ENCODE measurements around the gene MRPS5. TPM values are rescaled to one million over a fixed set of nuclear protein-coding genes. Genes with fewer than 3 reads are reported as not detected.
"Not testable (repeated sequence)": the region's sequence is repeated elsewhere in the genome, so short reads cannot be mapped to it uniquely, and the experiment has no call there.

Gene MRPS5
- 103 and 109 TPM in 2 replicates for total RNA-seq (2014; rRNA removed; shearing (Covaris generic))

GRCh38 chr2:95121407-95122196 lies at the start of gene MRPS5:
Gene MRPS5, minus strand, starts transcription at chr2:95121808. Its CDS starts 17 bp downstream, at chr2:95121791.
- DNase-seq (ENCODE audit: low spot score): peak; percentile 76

- DNase-seq (ENCODE audit: low spot score): no peak
Observed at GRCh38 chr2:95166065-95166763, 44.6 kb upstream of the MRPS5 start.

DNA sequence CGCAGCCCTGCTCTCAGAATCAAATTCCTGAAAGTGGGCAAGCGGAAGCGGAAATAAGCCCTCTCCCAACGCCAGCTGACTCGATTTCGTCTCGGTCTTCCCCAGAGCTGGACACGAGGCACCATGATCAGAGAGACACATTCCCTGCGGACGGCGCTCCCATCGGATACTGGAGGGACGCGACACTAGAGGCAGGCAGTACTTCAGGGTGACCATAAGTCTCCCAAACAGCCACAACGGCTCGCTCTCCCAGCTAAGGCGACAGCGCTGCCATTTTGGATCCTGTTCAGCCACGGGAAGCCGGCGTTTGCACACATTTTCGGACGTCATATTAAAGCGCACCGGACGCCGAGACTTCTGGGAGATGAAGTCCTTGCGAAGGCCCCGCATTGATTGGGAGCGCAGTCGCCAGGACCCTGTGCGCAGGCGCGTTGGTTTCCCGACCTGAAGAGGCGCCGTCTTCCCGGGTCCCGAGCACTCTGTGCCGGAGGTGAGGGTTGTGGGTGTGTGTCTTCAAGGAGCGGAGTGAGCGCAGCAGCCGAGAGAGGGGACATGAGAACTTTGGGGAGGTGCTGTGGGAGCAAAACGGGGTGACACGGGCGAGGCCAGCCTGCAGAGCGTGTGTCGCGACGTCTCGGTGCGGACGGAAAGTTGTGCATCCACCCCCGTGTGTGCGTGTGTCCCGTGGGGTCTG lies 43.9 kb upstream of the MRPS5 start, which contains the start of gene ZNF2:
ZNF2 (plus strand) TSS at position 439 of the 694 bp plus-strand sequence. CDS start 10,418 bp downstream, outside the sequence.
- DNase-seq (ENCODE audit: low spot score): peak; percentile 97

- DNase-seq (ENCODE audit: low spot score): no peak
Observed at GRCh38 chr2:95165030-95165370, 43.4 kb upstream of the MRPS5 start.

- peak; percentile 64 for DNase-seq (ENCODE audit: low spot score)
Observed at GRCh38 chr2:95159690-95160449, 38.3 kb upstream of the MRPS5 start, which contains the start of gene ZNF514. Gene ZNF514, minus strand, starts transcription at chr2:95159848. Its CDS starts 6,595 bp downstream, at chr2:95153253.

DNA sequence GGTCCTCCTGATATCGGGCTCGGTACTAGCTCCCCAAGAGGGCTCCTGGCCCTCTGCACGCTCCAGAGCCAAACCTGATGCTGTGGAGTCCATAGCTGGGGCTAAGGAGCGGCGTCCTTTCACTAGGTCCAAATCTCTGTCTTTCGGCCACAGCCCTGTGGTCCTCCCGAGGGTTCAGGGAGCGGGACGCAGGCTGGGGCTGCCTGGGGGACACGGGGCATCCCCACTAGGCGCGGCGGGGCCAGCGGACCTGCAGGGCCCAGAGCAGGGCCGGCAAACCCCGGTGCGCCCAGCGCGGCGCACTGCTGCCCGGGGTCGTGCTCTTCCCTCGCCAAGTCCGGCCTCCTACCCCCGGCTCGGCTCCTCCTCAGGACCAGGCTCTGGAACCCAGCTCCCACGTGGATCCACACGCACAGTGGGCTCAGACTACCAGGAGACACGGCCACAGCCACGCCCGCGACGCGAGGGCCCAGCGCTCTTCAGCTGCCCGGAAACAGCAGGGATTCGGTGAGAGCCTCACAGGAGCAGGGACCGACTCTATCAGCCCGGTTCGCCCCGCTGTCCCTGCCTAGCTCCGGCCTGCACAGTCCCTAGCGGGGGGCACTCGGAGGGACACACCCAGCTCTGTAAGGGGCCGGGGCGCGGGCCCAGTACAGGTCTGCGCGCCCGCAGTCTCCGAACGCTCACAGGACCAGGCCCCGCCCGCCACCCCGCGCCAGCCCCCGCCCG lies 37.4 kb upstream of the MRPS5 start:
- DNase-seq (ENCODE audit: low spot score): peak; percentile 33

DNA sequence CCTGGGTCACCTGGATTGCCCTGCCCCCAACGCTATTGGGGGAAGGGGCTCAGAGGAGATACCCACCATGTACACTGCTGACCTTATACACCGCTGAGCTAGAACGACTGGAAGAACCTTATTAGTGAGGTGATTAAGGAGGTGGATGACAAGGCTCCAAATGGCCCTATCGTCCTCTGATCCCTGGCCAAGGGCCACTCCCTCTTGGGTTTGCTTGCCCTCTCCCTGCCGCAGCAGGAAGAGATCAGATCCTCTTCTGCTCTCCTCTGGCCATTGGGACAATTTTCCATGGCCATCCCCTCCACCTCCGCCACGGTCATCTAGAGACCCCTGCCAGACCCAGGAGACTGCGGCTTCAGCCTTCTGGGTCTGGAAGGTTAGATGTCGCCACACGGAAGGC lies 36.8 kb upstream of the MRPS5 start:
- DNase-seq (ENCODE audit: low spot score): no peak

GRCh38 chr2:95149397-95149984 lies 27.9 kb upstream of the MRPS5 start:
- DNase-seq (ENCODE audit: low spot score): no peak

DNA sequence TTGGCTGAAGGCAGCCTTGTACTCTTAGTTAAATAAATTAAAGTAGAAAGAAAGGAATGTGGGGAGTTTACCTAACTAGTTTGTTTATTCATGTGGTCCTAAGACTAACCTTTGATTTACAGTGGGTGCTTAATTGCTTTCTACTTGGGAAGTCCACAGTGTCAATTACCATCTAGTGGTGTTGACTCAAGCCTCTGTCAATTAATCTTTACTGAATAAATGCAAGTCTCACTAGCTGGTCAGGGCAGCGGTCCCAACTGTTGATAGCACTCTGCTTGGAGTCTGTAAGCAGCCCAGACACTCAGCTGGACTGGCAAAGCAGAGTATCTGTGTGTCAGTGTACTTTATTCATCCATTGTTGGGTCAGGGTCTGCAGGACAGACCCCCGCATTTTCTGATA lies 22.2 kb upstream of the MRPS5 start:
- no peak for DNase-seq (ENCODE audit: low spot score)

- no peak for DNase-seq (ENCODE audit: low spot score)
Observed at GRCh38 chr2:95138702-95139101, 17.1 kb upstream of the MRPS5 start.

- DNase-seq (ENCODE audit: low spot score): no peak
Observed at GRCh38 chr2:95122197-95122551, 566 bp upstream of the MRPS5 start.

DNA sequence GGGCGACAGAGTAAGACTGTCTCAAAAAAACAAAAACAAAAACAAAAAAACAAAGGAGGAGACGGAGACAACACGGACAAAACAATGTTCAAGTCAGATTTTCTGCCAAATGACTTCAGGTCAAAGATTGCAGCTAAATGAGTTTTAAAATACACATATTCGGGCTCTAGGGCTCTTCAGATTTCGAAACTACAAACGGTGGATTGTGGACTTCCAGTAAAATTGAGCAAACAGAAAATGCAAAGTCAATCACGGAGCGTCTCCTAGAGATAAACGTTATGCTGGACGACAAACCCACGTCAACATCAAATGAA lies 558 bp downstream of the MRPS5 start:
- peak; percentile 31 for DNase-seq (ENCODE audit: low spot score)

- peak; percentile 78 for DNase-seq (ENCODE audit: low spot score)
Observed at GRCh38 chr2:95115418-95115817, 6.2 kb downstream of the MRPS5 start.

DNA sequence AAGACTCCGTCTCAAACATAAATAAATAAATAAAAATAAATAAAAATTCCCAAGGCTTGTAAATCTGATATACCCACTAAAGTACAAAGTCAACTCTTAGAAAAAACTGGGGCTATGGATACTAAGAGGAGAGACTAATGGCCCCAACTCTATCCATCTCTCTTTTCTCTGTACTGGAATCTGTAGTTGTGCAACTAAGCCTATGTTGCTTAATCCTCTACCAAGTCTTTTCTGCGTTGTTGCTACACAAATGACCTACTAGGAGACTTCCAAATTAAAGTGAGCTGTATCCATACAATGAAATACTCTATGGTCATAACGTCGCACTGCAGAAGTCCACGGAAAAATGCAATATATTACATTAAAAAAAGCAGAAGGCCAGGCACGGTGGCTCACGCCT lies 8.1 kb downstream of the MRPS5 start:
- no peak for DNase-seq (ENCODE audit: low spot score)

GRCh38 chr2:95110395-95110794 lies 11.2 kb downstream of the MRPS5 start:
- DNase-seq (ENCODE audit: low spot score): no peak

DNA sequence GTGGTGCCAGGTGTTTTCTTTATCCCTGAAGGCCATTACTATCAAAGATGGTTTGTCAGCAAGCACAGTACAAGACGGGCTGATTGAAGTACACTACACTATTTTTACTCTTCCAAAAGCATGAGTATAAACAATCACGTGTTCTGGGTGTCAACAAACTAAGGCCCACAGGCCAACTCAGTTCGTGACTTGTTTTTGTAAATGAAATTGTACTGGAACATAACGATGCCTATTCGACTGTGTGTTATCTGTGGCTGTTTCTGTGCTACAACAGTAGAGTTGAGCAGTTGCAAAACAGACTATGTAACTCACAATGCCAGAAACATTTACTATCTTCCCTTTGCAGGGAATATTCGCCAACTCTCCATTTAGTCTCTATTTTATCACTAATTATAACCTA lies 12.3 kb downstream of the MRPS5 start:
- no peak for DNase-seq (ENCODE audit: low spot score)

DNA sequence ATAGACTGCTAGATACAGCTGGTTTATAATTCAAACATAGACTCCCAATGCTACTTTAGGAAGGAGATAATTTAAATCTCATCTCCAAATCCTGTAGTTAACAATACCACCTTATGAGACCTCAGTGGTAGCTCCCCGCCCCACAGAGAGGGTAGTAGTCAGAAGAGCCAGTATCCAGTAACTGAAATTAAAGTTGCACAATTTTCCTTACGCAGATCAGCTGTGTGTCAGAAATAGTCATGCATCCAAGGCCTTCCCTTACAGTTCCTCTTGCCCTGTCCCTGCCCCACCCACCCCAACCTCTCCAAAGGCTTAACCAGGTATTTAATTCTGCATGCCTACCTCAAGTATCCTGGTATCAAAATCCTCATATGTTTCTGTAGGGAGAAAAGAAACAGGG lies 15.5 kb downstream of the MRPS5 start:
- no peak for DNase-seq (ENCODE audit: low spot score)

GRCh38 chr2:95104606-95105005 lies 17.0 kb downstream of the MRPS5 start:
- DNase-seq (ENCODE audit: low spot score): no peak

GRCh38 chr2:95099910-95100309 lies 21.7 kb downstream of the MRPS5 start:
- DNase-seq (ENCODE audit: low spot score): no peak

- DNase-seq (ENCODE audit: low spot score): not testable (repeated sequence)
Observed at GRCh38 chr2:95098273-95098672, 23.3 kb downstream of the MRPS5 start.

All from HT-29 (cell line).